Measurements from ENCODE around the gene DACH2.

Gene DACH2

DNA sequence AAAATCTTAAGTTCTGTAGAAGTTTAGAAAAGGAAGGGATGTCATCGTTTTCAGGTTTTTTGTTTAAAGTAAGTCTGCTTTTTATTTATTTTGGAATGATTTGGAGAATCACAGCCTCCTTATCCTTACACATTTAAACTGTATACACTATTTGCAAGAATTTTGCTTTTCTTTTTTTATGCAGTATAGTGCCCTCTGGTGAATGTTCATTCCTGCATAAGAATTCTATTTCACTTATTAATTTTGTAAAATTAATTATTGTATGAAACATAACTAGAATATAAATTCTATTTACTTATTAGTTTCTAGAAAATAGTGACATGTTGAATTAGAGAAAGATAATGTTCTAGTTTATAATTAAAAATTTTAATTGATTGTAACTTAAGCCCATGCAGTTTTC is 44.6 kb downstream of the DACH2 start:
- TF ChIP-seq CTCF (IDR thresholded peaks at IDR 0.05; ENCODE audit: low read depth, low read length) = no peak
- H3K4me3 ChIP-seq (ENCODE audit: low read depth, low read length) = no peak overlapping the region

DNA sequence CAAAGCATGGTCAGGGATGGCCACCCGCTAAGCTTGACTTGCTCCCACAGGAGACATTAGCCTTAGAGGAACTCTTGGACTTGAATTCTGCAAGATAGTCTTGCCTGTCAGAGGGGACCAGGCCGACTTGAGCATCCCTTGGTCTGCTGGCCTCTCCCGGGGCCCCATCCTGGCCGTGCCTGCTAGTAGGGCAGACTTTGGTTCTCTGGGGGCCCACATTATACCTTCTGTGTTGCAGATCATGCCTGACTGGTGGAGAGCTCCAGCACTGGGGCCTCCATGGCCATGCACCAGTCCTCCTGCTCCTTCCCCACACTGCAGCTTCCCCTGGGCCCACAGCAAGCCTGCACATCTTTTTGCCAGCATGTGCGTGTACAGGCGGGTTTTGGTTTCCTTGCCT is 46.5 kb downstream of the DACH2 start:
- no peak overlapping the region for H3K4me3 ChIP-seq (ENCODE audit: low read depth, low read length)
- TF ChIP-seq CTCF (IDR thresholded peaks at IDR 0.05; ENCODE audit: low read depth, low read length) = no peak

DNA sequence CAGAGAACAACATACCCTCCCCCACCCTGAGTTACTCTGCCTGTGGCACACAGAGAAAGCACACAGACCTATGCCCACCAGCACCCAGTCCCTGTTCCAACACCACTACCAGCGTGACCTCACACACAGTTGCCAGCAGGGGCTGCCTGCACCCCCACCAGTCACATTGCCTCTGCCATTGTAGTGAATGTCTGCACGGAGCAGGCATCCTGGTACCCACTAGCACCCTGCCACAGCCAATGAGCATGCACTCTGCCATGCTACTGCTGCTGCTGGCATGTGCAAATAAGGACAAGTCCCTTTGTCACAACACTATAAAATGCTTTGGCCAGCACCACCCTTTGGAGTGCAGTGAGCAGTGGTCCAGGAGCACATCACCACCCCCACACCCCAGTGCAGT is 47.1 kb downstream of the DACH2 start:
- no peak overlapping the region for H3K4me3 ChIP-seq (ENCODE audit: low read depth, low read length)
- TF ChIP-seq CTCF (IDR thresholded peaks at IDR 0.05; ENCODE audit: low read depth, low read length) = no peak

DNA sequence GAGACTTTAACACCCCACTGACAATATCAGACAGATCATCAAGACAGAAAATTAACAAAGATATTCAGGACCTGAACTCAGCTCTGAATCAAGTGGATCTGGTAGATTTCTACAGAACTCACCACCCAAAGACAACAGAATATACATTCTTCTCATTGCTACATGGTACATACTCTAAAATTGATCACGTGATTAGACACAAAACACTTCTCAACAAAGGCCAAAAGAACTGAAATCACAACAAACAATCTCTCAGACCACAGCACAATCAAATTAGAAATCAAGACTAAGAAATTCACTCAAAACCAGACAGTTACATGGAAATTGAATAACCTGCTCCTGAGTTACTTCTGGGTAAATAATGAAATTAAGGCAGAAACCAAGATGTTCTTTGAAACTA is 49.6 kb downstream of the DACH2 start:
- TF ChIP-seq CTCF (IDR thresholded peaks at IDR 0.05; ENCODE audit: low read depth, low read length) = no peak
- no peak overlapping the region for H3K4me3 ChIP-seq (ENCODE audit: low read depth, low read length)

GRCh38 chrX:86210772-86211171 is 62.5 kb downstream of the DACH2 start:
- no peak for TF ChIP-seq CTCF (IDR thresholded peaks at IDR 0.05; ENCODE audit: low read depth, low read length)
- no peak overlapping the region for H3K4me3 ChIP-seq (ENCODE audit: low read depth, low read length)

DNA sequence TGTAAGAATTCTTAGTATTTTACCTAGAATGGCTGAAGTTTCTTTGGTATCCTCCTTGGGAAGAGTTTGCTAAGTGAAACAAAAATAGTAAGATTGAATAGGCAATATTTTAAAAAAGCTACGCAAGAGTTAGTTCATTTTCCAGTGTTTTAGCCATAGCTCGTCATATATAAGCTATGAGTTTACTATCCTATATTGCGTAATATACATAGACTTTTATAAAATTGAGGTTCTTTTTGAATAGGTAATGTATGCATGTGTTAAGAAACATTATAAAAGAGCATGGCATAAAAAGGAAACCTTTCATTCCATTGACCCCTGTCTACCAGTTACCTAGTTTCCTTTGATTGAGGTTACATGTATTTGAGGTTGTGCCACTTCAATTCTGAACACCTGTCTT is 67.0 kb downstream of the DACH2 start:
- H3K4me3 ChIP-seq (ENCODE audit: low read depth, low read length) = no peak overlapping the region
- no peak for TF ChIP-seq CTCF (IDR thresholded peaks at IDR 0.05; ENCODE audit: low read depth, low read length)

DNA sequence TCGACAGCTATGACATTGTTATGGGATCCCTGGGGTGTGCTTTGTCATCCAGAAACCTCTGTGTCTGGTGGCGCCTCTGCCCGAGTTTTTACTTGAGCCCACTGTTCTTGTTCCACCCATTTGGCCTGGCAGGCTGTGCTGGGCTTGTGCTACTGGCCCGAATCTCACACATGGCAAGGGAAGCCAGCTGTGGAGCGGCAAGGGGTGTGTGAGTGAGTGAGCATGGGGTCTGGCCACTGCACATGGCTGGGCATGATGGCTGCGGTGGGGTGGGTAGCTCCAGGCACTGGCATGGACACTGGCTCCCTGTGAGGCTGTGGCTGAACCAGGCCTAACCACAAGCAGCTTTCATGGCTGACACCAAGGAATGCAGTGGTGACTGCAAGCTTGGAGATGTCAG is 89.2 kb downstream of the DACH2 start:
- TF ChIP-seq CTCF (IDR thresholded peaks at IDR 0.05; ENCODE audit: low read depth, low read length) = no peak
- H3K4me3 ChIP-seq (ENCODE audit: low read depth, low read length) = no peak overlapping the region

All from WI38 (cell line).